HUES6 (cell line): ENCODE data around the gene XRCC5.
A peak's percentile ranks its signal among the peaks of the same experiment; 100 is the strongest.
"Not testable (repeated sequence)": the region's sequence is repeated elsewhere in the genome, so short reads cannot be mapped to it uniquely, and the experiment has no call there.

ENCODE experiments used
- H3K27ac ChIP-seq: 2 replicates; pipeline ENCODE4 v1.7.0; 2013; ENCODE audit warnings: low read depth, mild to moderate bottlenecking, low read length, inconsistent platforms
- H3K27me3 ChIP-seq: 2 replicates; pipeline ENCODE4 v1.6.1; 2013; ENCODE audit warnings: low read length; ENCODE audit not compliant: control insufficient read depth, insufficient read depth
- H3K36me3 ChIP-seq: 2 replicates; pipeline ENCODE4 v1.6.1; 2013; ENCODE audit warnings: low read length; ENCODE audit not compliant: control insufficient read depth, insufficient read depth
- H3K4me1 ChIP-seq: 2 replicates; pipeline ENCODE4 v1.6.1; 2013; ENCODE audit warnings: low read length; ENCODE audit not compliant: control insufficient read depth, insufficient read depth
- H3K4me3 ChIP-seq: 2 replicates; pipeline ENCODE4 v1.5.1; 2013; ENCODE audit warnings: low read depth, low read length
- H3K9ac ChIP-seq: one replicate; pipeline ENCODE4 v1.6.1; 2013; ENCODE audit warnings: mild to moderate bottlenecking, low read length
- H3K9me3 ChIP-seq: 2 replicates; pipeline ENCODE4 v1.6.1; 2013; ENCODE audit warnings: low read depth, low read length; ENCODE audit not compliant: control insufficient read depth, insufficient read depth

Gene XRCC5

DNA sequence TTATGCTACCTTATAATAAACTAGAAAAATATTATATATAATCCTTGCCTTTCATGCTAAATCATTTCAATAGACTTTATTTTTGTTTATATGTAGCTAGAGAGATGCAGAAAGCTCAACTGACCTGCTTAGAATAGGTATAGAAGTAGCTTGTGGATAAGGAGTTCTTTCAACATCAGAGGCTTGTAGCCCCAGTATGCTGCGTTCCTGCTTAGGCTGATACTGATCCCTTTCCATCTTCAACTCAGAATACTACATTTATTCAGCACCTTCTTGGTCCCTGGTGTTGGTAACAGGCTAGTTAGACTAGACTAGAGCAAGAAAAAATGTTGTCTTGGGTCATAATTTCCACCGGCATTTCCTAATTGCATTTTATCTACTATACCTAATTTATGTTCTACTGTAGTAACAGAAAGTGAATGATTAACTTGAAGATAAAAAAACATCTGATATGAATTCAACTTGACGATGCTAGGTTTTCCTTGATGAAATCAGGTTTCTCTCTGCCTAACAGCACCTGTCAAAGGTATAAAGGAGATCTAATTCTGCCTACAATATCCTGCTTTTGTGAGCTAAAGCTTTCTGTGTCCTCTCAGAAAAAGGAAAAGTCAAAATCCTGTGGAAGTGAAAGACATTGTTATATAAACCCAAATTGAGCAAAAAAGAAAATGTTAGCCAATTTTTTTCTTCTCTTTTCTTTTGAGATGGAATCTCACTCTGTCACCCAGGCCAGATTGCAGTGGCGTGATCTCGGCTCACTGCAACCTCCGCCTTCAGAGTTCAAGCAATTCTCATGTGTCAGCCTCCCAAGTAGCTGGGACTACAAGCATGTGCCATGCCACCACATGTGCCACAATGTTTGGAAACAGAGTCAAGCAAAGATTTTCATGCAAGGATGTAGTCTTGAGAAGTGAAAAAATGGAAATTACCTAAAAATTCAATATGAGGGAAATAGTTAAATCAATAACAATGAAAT, 33.4 kb upstream of the XRCC5 start:
- no peaks in the 10 kb centered on the region for H3K9me3 ChIP-seq
- no peaks in the 10 kb centered on the region for H3K36me3 ChIP-seq
- no peak overlapping the region for H3K4me3 ChIP-seq
- H3K9ac ChIP-seq, result no peak overlapping the region
- no peak overlapping the region for H3K27ac ChIP-seq
- H3K4me1 ChIP-seq, result no peaks in the 10 kb centered on the region
- H3K27me3 ChIP-seq, result no peaks in the 10 kb centered on the region

DNA sequence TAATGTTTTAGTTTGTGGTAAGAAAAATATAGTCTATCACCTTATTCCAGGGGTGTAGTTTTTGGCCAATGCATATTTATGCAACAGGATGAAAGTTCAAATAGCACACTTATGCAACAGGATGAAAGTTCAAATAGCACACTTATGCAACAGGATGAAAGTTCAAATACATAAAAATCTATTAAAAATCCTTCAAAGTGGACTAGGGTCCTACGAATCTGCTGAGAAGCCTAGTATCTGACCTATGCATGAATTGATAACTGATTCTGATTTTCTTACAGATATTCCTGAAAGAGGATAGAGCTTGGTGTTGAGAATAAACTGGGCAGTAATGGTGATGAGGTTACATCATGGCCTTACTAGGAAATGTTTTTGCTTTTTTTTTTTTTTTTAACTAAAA, 30.4 kb upstream of the XRCC5 start:
- Histone ChIP-seq H3K9me3 (no peaks in the 10 kb centered on the region), H3K27me3 (no peaks in the 10 kb centered on the region), H3K27ac (no peak overlapping the region), H3K36me3 (no peaks in the 10 kb centered on the region), H3K4me3 (no peak overlapping the region), H3K4me1 (peaks cover 16% of the 10 kb centered on the region), H3K9ac (no peak overlapping the region)

- not testable (repeated sequence) for H3K27ac ChIP-seq, H3K27me3 ChIP-seq, H3K9me3 ChIP-seq, H3K4me3 ChIP-seq, H3K36me3 ChIP-seq, H3K9ac ChIP-seq
- peaks cover 26% of the 10 kb centered on the region for H3K4me1 ChIP-seq
Observed at GRCh38 chr2:216080048-216080447, 29.1 kb upstream of the XRCC5 start.

DNA sequence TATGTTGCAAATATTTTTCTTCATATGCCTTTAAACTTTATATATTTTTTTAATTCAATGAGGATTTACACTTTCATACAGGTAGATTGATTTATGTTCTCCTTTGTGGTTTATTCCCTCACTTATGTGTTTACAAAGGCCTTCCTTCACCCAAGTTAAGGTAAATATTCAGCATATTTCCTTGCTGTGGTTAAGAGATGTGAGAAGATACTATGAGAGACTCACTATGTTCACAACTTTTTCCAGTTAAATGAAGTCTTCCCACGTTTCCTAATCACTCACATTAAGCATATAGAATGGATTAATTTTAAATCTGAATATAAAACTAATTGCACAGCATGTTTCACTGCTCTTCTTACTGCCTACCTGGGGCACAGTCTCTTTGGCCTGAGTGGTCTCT, 28.1 kb upstream of the XRCC5 start:
- Histone ChIP-seq H3K9me3 (no peaks in the 10 kb centered on the region), H3K27me3 (no peaks in the 10 kb centered on the region), H3K9ac (peak overlapping the region; percentile 72), H3K36me3 (no peaks in the 10 kb centered on the region), H3K4me1 (peaks cover 26% of the 10 kb centered on the region), H3K4me3 (peak overlapping the region; percentile 83), H3K27ac (no peak overlapping the region)

DNA sequence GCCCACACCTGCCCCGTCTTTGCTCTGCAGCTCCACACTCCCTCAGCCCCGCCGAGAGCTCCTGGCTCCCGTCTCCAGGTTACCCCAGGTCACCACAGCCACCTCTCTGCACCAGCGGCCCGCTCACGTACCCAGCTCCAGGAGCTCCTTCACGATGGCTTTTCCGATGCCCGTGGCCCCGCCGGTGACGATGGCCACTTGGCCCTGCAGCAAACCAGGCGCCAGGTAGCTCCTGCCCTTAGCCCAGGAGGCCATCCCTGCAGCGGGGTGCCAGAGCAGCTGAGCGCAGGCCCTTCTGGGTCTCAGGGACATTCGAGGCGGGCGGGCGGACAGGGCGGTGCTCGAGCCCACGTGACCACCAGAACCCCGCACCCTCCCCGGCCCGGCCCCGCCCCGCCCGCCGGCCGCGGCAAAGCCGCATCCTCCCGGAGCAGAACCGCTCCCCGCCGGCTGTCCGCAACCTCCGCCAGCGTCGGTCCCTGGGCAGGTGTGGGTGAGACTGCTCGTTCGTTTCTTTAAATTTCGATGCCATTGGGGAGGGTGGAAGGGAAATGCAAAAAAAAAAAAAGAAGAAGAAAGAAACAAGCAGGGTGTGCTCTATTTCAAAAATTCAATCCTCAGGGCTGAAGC, 27.5 kb upstream of the XRCC5 start, which contains the start of the genes PECR and TMEM169:
Gene PECR (minus strand): TSS at position 323 of the 630 bp plus-strand sequence. CDS start 68 bp downstream, at position 255.
Gene TMEM169 (plus strand): TSS at position 433 of the 630 bp plus-strand sequence. CDS start 14,045 bp downstream, outside the sequence.
- Histone ChIP-seq H3K27me3 (no peaks in the 10 kb centered on the region), H3K9ac (peak within 1 kb of the TSS; percentile 72), H3K27ac (no peak within 1 kb of the TSS), H3K4me1 (peaks cover 26% of the 10 kb centered on the region), H3K4me3 (peak within 1 kb of the TSS; percentile 83), H3K9me3 (no peaks in the 10 kb centered on the region), H3K36me3 (no peaks in the 10 kb centered on the region)

GRCh38 chr2:216082117-216082711, 26.9 kb upstream of the XRCC5 start:
- no peaks in the 10 kb centered on the region for H3K27me3 ChIP-seq
- peak overlapping the region; percentile 68 for H3K9ac ChIP-seq
- H3K4me1 ChIP-seq, result peaks cover 26% of the 10 kb centered on the region
- no peaks in the 10 kb centered on the region for H3K9me3 ChIP-seq
- peak overlapping the region; percentile 83 for H3K4me3 ChIP-seq
- no peaks in the 10 kb centered on the region for H3K36me3 ChIP-seq
- no peak overlapping the region for H3K27ac ChIP-seq

DNA sequence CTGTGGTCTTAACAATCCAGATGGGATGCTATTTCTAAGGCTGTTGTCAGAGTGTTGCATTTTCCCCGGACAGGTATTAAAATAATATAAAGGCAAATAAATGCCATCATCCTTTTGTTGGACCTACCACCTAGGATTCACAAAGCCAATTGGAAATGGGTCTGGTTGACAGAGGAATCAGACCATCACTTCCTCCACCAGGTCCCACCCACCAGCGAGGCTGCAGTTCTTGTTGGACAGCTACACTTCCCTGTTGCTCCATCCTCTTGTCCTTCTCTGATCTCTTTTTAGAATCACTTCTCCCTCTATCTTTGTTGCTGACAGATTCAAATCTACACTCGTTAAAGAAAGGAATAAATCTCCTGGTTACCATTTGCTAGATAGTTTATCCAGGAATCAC, 26.3 kb upstream of the XRCC5 start:
- H3K9ac ChIP-seq, result no peak overlapping the region

GRCh38 chr2:216083464-216084281, 25.5 kb upstream of the XRCC5 start:
- Histone ChIP-seq H3K27ac (no peak overlapping the region), H3K4me1 (peaks cover 26% of the 10 kb centered on the region), H3K36me3 (no peaks in the 10 kb centered on the region), H3K4me3 (peak overlapping the region; percentile 30), H3K9ac (no peak overlapping the region), H3K9me3 (no peaks in the 10 kb centered on the region), H3K27me3 (no peaks in the 10 kb centered on the region)

More for the DNA sequence above, 26.3 kb upstream of the XRCC5 start:
- Histone ChIP-seq H3K27ac (no peak overlapping the region), H3K27me3 (no peaks in the 10 kb centered on the region), H3K9me3 (no peaks in the 10 kb centered on the region), H3K36me3 (no peaks in the 10 kb centered on the region), H3K4me1 (peaks cover 26% of the 10 kb centered on the region), H3K4me3 (peak overlapping the region; percentile 83)

GRCh38 chr2:216084547-216084946, 24.6 kb upstream of the XRCC5 start:
- Histone ChIP-seq H3K4me1 (peaks cover 26% of the 10 kb centered on the region), H3K27ac (no peak overlapping the region), H3K36me3 (no peaks in the 10 kb centered on the region), H3K9ac (no peak overlapping the region), H3K4me3 (no peak overlapping the region), H3K9me3 (no peaks in the 10 kb centered on the region), H3K27me3 (no peaks in the 10 kb centered on the region)

DNA sequence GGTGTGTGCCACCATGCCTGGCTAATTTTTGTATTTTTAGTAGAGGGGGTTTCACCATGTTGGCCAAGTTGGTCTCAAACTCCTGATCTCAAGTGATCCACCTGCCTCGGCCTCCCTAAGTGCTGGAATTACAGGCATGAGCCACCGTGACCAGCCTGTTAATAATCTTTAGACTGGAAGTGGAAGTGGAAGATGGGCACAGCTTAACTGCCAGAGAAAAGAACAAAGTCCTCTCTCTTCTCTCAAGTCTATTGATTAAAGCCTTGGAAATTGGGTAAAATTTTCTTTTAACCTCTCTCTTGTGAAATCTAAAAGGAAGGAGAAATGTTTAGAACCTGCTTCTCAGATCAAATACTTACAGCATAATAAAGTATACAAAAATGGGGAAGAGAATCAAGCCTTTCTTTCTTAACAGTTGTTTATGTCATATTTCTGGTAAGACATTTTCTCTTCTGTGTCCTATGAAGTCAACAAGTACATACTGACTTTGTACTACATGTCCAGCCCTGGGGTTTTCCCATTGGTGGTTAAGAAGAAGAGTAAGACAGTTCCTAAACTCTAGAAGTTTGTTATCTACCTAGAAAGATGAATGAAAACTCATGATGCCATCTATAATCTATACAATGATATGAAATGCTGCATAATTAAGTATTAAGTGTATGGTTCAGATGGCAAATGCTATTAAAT, 22.8 kb upstream of the XRCC5 start:
- Histone ChIP-seq H3K9ac (no peak overlapping the region), H3K9me3 (no peaks in the 10 kb centered on the region), H3K36me3 (no peaks in the 10 kb centered on the region), H3K27me3 (no peaks in the 10 kb centered on the region), H3K4me3 (no peak overlapping the region), H3K27ac (no peak overlapping the region), H3K4me1 (peaks cover 26% of the 10 kb centered on the region)
